ENCODE results near the gene POLR2C. TPM values are rescaled to one million over a fixed set of nuclear protein-coding genes. Genes with fewer than 3 reads are reported as not detected.
A peak's percentile ranks its signal among the peaks of the same experiment; 100 is the strongest.

POLR2C gene
- total and polyA plus RNA-seq, 2 of the 13 experiments (the other 11 are each of a cell fraction or from before 2014, with no cell fraction given), result 104 to 216 TPM

DNA sequence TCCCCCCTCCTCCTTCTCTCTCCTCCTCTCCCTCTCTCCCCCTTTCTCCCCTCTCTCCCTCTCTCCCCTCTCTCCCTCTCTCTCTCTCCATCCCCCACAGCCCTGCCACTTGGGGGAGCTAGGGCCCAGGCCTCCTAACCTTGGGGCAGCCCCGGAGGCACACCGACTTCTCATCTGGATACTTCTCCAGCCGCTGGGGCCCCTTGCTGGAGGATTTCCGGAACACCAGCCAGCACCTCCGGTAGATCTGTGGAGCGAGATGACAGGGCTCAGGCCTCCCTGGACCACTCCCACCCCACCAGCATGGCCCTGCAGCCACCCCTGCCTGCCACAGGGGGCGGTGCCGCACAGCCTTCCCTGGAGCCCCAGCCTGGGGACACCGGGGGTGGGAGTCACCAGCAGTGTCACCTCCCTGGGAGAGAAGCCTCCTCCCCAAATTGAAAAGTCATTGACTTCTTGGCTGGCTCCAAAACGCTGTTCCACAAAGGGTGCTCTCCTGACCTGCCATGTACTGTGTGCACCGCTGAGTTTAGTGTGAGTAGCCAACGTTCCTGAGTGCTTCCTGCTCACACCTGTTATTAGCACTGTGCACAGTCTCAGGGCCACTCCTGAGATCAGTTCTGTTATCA lies 13.3 kb downstream of the POLR2C start (continued):
- TF ChIP-seq, protein P1, sequence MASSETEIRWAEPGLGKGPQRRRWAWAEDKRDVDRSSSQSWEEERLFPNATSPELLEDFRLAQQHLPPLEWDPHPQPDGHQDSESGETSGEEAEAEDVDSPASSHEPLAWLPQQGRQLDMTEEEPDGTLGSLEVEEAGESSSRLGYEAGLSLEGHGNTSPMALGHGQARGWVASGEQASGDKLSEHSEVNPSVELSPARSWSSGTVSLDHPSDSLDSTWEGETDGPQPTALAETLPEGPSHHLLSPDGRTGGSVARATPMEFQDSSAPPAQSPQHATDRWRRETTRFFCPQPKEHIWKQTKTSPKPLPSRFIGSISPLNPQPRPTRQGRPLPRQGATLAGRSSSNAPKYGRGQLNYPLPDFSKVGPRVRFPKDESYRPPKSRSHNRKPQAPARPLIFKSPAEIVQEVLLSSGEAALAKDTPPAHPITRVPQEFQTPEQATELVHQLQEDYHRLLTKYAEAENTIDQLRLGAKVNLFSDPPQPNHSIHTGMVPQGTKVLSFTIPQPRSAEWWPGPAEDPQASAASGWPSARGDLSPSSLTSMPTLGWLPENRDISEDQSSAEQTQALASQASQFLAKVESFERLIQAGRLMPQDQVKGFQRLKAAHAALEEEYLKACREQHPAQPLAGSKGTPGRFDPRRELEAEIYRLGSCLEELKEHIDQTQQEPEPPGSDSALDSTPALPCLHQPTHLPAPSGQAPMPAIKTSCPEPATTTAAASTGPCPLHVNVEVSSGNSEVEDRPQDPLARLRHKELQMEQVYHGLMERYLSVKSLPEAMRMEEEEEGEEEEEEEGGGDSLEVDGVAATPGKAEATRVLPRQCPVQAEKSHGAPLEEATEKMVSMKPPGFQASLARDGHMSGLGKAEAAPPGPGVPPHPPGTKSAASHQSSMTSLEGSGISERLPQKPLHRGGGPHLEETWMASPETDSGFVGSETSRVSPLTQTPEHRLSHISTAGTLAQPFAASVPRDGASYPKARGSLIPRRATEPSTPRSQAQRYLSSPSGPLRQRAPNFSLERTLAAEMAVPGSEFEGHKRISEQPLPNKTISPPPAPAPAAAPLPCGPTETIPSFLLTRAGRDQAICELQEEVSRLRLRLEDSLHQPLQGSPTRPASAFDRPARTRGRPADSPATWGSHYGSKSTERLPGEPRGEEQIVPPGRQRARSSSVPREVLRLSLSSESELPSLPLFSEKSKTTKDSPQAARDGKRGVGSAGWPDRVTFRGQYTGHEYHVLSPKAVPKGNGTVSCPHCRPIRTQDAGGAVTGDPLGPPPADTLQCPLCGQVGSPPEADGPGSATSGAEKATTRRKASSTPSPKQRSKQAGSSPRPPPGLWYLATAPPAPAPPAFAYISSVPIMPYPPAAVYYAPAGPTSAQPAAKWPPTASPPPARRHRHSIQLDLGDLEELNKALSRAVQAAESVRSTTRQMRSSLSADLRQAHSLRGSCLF (CRISPR knock-in tag; IDR thresholded peaks at IDR 0.05; ENCODE audit: borderline replicate concordance), result no peak
- TF ChIP-seq, protein P2, sequence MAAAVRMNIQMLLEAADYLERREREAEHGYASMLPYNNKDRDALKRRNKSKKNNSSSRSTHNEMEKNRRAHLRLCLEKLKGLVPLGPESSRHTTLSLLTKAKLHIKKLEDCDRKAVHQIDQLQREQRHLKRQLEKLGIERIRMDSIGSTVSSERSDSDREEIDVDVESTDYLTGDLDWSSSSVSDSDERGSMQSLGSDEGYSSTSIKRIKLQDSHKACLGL (CRISPR knock-in tag; IDR thresholded peaks at IDR 0.05), result 0 out of 2 replicates have a peak, but pooled peaks have one; percentile 7
- TF ChIP-seq, protein P3, sequence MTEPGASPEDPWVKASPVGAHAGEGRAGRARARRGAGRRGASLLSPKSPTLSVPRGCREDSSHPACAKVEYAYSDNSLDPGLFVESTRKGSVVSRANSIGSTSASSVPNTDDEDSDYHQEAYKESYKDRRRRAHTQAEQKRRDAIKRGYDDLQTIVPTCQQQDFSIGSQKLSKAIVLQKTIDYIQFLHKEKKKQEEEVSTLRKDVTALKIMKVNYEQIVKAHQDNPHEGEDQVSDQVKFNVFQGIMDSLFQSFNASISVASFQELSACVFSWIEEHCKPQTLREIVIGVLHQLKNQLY (CRISPR knock-in tag; IDR thresholded peaks at IDR 0.05), result no peak
- no peak for TF ChIP-seq ZNF430 (CRISPR knock-in tag; IDR thresholded peaks at IDR 0.05)
- TF ChIP-seq, protein P4, sequence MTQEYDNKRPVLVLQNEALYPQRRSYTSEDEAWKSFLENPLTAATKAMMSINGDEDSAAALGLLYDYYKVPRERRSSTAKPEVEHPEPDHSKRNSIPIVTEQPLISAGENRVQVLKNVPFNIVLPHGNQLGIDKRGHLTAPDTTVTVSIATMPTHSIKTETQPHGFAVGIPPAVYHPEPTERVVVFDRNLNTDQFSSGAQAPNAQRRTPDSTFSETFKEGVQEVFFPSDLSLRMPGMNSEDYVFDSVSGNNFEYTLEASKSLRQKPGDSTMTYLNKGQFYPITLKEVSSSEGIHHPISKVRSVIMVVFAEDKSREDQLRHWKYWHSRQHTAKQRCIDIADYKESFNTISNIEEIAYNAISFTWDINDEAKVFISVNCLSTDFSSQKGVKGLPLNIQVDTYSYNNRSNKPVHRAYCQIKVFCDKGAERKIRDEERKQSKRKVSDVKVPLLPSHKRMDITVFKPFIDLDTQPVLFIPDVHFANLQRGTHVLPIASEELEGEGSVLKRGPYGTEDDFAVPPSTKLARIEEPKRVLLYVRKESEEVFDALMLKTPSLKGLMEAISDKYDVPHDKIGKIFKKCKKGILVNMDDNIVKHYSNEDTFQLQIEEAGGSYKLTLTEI (CRISPR knock-in tag; conservative IDR thresholded peaks at IDR 0.05), result no peak
- TF ChIP-seq, protein P5, sequence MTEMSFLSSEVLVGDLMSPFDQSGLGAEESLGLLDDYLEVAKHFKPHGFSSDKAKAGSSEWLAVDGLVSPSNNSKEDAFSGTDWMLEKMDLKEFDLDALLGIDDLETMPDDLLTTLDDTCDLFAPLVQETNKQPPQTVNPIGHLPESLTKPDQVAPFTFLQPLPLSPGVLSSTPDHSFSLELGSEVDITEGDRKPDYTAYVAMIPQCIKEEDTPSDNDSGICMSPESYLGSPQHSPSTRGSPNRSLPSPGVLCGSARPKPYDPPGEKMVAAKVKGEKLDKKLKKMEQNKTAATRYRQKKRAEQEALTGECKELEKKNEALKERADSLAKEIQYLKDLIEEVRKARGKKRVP (CRISPR knock-in tag; IDR thresholded peaks at IDR 0.05), result no peak
- TF ChIP-seq SAFB2 (CRISPR knock-in tag; IDR thresholded peaks at IDR 0.05; ENCODE audit: borderline replicate concordance, low read depth), result no peak
- no peak for TF ChIP-seq TOPORS (CRISPR knock-in tag; IDR thresholded peaks at IDR 0.05)
- no peak for TF ChIP-seq LCORL (IDR thresholded peaks at IDR 0.05)
- 0 out of 2 replicates have a peak, but pooled peaks have one; percentile 34 for TF ChIP-seq LCORL (CRISPR knock-in tag; IDR thresholded peaks at IDR 0.05)
- TF ChIP-seq ZNF709 (CRISPR knock-in tag; IDR thresholded peaks at IDR 0.05), result 0 out of 2 replicates have a peak, but pooled peaks have one; percentile 32
- TF ChIP-seq, protein P6, sequence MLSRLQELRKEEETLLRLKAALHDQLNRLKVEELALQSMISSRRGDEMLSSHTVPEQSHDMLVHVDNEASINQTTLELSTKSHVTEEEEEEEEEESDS (CRISPR knock-in tag; IDR thresholded peaks at IDR 0.05; ENCODE audit: borderline replicate concordance), result no peak
- TF ChIP-seq GABPB1 (CRISPR knock-in tag; IDR thresholded peaks at IDR 0.05), result peak; percentile 54; the same call in 1 of the 2 replicates
- no peak for TF ChIP-seq ZFP36 (IDR thresholded peaks at IDR 0.05; ENCODE audit: borderline replicate concordance, low read depth, low read length, partially characterized antibody)
- no peak for TF ChIP-seq ZNF552 (CRISPR knock-in tag; IDR thresholded peaks at IDR 0.05; ENCODE audit: borderline replicate concordance)
- no peak for TF ChIP-seq ATM (IDR thresholded peaks at IDR 0.05; ENCODE audit: borderline replicate concordance)
- no peak for TF ChIP-seq ZMYM2 (CRISPR knock-in tag; IDR thresholded peaks at IDR 0.05)
